ENCODE measurements around the gene ARHGEF40.

- TF ChIP-seq, protein P1, sequence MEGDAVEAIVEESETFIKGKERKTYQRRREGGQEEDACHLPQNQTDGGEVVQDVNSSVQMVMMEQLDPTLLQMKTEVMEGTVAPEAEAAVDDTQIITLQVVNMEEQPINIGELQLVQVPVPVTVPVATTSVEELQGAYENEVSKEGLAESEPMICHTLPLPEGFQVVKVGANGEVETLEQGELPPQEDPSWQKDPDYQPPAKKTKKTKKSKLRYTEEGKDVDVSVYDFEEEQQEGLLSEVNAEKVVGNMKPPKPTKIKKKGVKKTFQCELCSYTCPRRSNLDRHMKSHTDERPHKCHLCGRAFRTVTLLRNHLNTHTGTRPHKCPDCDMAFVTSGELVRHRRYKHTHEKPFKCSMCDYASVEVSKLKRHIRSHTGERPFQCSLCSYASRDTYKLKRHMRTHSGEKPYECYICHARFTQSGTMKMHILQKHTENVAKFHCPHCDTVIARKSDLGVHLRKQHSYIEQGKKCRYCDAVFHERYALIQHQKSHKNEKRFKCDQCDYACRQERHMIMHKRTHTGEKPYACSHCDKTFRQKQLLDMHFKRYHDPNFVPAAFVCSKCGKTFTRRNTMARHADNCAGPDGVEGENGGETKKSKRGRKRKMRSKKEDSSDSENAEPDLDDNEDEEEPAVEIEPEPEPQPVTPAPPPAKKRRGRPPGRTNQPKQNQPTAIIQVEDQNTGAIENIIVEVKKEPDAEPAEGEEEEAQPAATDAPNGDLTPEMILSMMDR (IDR thresholded peaks at IDR 0.05) = no peak
- no peak for TF ChIP-seq EZH2 (IDR thresholded peaks at IDR 0.05; ENCODE audit: borderline replicate concordance, insufficient read depth, low read depth, low read length, poor library complexity, severe bottlenecking)
Observed at GRCh38 chr14:21058903-21059302, 11.2 kb upstream of the ARHGEF40 start.

Data from B cell (primary cell).